DMS 273 (cell line): ENCODE results near the gene PCDHGA5.
A peak's percentile ranks its signal among the peaks of the same experiment; 100 is the strongest.
"Not testable (repeated sequence)": the region's sequence is repeated elsewhere in the genome, so short reads cannot be mapped to it uniquely, and the experiment has no call there.

Source experiments
- DNase-seq: peaks from one replicate; lab custom pipeline; 2025; ENCODE audit not compliant: unreplicated experiment; lab: John Stamatoyannopoulos, UW

The PCDHGA5 gene

DNA sequence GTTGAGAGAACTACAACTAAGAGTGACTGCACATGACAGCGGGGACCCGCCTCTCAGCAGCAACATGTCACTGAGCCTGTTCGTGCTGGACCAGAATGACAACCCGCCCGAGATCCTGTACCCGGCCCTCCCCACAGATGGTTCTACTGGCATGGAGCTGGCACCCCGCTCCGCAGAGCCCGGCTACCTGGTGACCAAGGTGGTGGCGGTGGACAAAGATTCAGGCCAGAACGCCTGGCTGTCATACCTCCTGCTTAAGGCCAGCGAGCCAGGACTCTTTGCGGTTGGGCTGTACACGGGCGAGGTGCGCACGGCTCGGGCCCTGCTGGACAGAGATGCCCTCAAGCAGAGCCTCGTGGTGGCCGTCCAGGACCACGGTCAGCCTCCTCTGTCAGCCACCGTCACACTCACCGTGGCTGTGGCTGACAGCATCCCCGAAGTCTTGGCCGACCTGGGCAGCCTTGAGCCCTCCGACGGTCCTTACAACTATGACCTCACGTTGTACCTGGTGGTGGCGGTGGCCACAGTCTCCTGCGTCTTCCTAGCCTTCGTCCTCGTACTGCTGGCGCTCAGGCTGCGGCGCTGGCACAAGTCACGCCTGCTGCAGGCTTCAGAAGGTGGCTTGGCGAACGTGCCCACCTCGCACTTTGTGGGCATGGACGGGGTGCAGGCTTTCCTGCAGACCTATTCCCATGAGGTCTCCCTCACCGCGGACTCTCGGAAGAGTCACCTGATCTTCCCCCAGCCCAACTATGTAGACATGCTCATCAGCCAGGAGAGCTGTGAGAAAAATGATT lies 20.7 kb downstream of the PCDHGA5 start:
- no peak for DNase-seq

GRCh38 chr5:141387557-141388311 lies 23.8 kb downstream of the PCDHGA5 start, which contains the start of gene PCDHGB4:
Gene PCDHGB4, plus strand, starts transcription at chr5:141387698. Its CDS starts 187 bp downstream, at chr5:141387885.
- not testable (repeated sequence) for DNase-seq

DNA sequence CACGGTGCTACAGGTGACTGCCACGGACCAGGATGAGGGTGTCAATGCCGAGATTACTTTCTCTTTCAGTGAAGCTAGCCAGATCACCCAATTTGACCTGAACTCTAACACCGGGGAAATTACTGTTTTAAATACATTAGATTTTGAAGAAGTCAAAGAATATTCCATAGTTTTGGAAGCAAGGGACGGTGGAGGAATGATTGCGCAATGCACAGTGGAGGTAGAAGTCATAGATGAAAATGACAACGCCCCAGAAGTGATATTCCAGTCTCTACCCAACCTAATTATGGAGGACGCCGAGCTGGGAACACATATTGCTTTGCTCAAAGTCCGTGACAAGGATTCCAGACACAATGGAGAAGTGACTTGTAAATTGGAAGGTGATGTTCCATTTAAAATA lies 24.7 kb downstream of the PCDHGA5 start:
- DNase-seq, result no peak

DNA sequence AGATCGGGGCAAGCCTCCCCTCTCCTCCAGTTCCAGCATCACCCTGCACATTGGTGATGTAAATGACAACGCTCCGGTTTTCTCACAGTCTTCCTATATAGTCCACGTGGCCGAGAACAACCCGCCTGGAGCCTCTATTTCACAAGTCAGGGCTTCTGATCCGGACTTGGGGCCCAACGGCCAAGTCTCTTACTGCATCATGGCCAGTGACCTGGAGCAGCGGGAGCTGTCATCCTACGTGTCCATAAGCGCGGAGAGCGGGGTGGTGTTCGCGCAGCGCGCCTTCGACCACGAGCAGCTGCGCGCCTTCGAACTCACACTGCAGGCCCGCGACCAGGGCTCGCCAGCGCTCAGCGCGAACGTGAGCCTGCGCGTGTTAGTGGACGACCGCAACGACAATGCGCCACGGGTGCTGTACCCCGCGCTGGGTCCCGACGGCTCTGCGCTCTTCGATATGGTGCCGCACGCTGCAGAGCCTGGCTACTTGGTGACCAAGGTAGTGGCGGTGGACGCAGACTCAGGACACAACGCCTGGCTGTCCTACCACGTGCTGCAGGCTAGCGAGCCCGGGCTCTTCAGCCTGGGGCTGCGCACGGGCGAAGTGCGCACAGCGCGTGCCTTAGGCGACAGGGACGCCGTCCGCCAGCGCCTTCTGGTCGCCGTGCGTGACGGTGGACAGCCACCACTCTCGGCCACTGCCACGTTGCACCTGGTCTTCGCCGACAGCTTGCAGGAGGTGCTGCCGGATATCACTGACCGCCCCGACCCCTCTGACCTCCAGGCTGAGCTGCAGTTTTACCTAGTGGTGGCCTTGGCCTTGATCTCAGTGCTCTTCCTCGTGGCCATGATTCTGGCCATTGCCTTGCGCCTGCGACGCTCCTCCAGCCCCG lies 25.4 kb downstream of the PCDHGA5 start:
- DNase-seq, result no peak

- DNase-seq, result peak; percentile 46
Measured at GRCh38 chr5:141392429-141393198, 28.7 kb downstream of the PCDHGA5 start, which contains the start of gene PCDHGA8. Gene PCDHGA8, plus strand, starts transcription at chr5:141392633. Its CDS starts 181 bp downstream, at chr5:141392814.

GRCh38 chr5:141393267-141393666 lies 29.3 kb downstream of the PCDHGA5 start:
- no peak for DNase-seq

DNA sequence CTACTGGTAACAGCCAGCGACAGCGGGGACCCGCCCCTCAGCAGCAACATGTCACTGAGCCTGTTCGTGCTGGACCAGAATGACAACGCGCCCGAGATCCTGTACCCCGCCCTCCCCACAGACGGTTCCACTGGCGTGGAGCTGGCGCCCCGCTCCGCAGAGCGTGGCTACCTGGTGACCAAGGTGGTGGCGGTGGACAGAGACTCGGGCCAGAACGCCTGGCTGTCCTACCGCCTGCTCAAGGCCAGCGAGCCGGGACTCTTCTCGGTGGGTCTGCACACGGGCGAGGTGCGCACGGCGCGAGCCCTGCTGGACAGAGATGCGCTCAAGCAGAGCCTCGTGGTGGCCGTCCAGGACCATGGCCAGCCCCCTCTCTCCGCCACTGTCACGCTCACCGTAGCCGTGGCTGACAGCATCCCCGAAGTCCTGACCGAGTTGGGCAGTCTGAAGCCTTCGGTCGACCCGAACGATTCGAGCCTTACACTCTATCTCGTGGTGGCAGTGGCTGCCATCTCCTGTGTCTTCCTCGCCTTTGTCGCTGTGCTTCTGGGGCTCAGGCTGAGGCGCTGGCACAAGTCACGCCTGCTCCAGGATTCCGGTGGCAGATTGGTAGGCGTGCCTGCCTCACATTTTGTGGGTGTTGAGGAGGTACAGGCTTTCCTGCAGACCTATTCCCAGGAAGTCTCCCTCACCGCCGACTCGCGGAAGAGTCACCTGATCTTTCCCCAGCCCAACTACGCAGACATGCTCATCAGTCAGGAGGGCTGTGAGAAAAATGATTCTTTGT lies 30.6 kb downstream of the PCDHGA5 start:
- not testable (repeated sequence) for DNase-seq

- DNase-seq, result not testable (repeated sequence)
Measured at GRCh38 chr5:141397756-141398551, 34.0 kb downstream of the PCDHGA5 start, which contains the start of gene PCDHGB5. Gene PCDHGB5, plus strand, starts transcription at chr5:141397947. Its CDS starts 181 bp downstream, at chr5:141398128.

DNA sequence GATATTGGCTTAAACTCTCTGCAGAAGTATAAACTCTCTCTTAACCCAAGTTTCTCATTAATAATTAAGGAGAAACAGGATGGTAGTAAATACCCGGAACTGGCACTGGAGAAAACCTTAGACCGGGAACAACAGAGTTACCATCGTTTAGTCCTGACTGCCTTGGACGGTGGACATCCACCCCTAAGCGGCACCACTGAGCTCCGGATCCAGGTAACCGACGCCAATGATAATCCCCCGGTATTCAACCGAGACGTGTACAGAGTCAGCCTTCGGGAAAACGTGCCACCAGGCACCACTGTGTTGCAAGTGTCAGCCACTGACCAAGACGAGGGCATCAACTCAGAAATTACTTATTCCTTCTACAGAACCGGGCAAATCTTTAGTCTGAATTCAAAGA lies 34.6 kb downstream of the PCDHGA5 start:
- no peak for DNase-seq

- DNase-seq, result no peak
Measured at GRCh38 chr5:141399555-141400258, 35.7 kb downstream of the PCDHGA5 start.

- peak; percentile 51 for DNase-seq
Measured at GRCh38 chr5:141402553-141403243, 38.7 kb downstream of the PCDHGA5 start, which contains the start of gene PCDHGA9. Gene PCDHGA9, plus strand, starts transcription at chr5:141402778. Its CDS starts 175 bp downstream, at chr5:141402953.

- no peak for DNase-seq
Measured at GRCh38 chr5:141403387-141403786, 39.4 kb downstream of the PCDHGA5 start.

DNA sequence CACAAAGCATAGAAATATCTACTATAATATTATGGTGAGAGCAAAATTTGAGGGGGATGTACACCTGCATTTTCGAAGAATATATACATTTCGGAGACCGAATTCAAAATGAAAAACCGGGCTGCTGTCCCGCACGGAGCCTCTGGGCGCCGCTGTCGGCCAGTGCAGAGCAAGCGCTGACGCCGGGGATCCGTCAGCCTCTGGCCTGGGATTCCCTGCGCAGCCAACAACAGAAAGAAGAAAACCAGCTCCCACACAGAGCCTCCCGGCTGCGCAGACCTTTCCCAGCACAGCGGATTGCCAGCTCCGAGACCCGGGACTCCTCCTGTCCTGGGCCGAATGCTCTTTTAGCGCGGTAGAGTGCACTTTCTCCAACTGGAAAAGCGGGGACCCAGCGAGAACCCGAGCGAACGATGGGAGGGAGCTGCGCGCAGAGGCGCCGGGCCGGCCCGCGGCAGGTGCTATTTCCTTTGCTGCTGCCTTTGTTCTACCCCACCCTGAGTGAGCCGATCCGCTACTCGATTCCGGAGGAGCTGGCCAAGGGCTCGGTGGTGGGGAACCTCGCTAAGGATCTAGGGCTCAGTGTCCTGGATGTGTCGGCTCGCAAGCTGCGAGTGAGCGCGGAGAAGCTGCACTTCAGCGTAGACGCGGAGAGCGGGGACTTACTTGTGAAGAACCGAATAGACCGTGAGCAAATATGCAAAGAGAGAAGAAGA lies 44.0 kb downstream of the PCDHGA5 start, which contains the start of gene PCDHGB6:
Gene PCDHGB6, plus strand, starts transcription at position 232 of the 716 bp plus-strand sequence. Its CDS starts 182 bp downstream, at position 414.
- DNase-seq, result not testable (repeated sequence)

DNA sequence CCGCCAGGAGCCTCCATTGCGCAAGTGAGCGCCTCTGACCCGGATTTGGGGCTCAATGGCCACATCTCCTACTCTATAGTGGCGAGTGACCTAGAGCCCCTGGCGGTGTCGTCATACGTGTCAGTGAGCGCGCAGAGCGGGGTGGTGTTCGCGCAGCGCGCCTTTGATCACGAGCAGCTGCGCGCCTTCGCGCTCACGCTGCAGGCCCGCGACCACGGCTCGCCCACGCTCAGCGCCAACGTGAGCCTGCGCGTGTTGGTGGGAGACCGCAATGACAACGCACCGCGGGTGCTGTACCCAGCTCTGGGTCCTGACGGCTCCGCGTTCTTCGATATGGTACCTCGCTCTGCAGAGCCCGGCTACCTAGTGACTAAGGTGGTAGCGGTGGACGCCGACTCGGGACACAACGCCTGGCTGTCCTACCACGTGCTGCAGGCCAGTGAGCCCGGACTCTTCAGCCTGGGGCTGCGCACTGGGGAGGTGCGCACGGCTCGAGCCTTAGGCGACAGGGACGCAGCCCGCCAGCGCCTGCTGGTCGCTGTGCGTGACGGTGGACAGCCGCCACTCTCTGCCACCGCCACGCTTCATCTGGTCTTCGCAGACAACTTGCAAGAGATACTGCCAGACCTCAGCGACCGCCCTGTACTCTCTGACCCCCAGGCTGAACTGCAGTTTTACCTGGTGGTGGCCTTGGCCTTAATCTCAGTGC lies 45.8 kb downstream of the PCDHGA5 start:
- DNase-seq, result no peak

GRCh38 chr5:141411575-141411974 lies 47.6 kb downstream of the PCDHGA5 start:
- no peak for DNase-seq
